Fibroblast of skin of scalp (primary cell): ENCODE results near the gene AUTS2.

Experiments
- DNase-seq: peaks from one replicate; pipeline ENCODE4 v3.0.0-alpha.2; 2013

Gene AUTS2

DNA sequence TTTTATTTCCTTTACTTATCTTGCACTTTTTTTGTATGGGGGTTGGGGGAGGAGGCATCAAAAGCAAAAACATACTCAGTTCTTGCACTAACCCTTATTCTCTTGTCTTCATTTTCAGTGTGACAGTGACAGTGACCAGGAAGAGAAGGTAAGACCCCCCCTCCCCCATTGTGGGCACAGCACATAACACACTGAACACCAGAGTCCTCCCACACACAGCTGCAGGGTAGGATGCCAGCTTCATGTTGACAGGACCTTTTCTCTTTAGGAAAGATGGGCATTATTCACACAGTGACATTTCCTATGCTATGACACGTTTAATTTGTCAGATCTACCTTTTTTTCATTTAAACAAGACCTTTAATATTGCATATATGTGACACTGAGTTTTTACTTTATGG is 837.4 kb downstream of the AUTS2 start:
- no peak for DNase-seq

GRCh38 chr7:70436790-70437350 is 838.6 kb downstream of the AUTS2 start:
- no peak for DNase-seq

- DNase-seq = no peak
Observed at GRCh38 chr7:70439651-70440050, 841.4 kb downstream of the AUTS2 start.

- DNase-seq = no peak
Observed at GRCh38 chr7:70446448-70447143, 848.3 kb downstream of the AUTS2 start.

DNA sequence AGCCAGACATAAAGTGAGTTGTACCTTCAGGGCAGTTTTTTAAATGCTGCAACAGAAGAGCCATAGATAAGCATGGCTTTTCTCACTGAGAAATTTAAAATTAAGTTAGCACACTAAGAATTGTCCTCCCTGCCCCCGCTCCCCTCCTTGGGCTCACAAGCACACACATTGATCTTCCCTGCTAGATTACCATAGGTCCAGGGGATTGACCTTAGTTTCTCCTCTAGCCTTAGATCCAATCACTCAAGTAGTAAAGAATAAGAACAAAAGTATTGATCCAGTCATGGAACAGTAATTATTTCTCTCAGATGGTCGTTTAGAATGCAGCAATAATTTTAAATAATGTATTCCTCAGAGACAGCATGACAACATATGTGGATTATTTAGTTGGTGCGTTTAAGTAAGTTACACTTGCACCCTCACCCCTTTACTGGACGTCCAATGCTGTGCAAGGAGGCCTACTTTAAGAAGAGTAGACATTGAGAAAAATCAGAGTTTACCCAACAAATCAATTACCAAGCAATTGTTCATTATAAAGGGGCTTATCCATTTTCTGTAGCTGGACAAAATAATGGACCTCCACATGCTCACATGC is 850.1 kb downstream of the AUTS2 start:
- DNase-seq = no peak

GRCh38 chr7:70450731-70451130 is 852.5 kb downstream of the AUTS2 start:
- no peak for DNase-seq

GRCh38 chr7:70455925-70456324 is 857.6 kb downstream of the AUTS2 start:
- no peak for DNase-seq

DNA sequence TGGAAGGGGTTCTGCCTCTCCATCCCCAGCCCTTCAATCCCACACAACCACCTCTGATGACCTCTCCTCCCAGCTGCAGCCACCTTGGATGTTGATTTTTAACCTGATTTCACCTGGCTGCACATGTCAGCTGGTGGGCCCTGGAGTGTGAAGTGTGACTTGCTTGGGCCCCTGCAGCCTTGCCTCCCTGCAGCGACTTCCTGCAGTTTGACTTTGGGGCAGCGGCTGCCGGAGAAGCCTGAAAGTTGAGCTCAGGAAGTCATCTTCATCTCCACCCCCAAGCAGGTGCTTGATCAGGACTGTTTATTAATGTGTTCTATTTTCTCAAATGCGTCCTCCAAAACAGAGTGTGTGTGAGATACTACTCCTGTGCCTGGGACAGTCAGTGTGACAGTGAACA is 858.4 kb downstream of the AUTS2 start:
- DNase-seq = no peak

DNA sequence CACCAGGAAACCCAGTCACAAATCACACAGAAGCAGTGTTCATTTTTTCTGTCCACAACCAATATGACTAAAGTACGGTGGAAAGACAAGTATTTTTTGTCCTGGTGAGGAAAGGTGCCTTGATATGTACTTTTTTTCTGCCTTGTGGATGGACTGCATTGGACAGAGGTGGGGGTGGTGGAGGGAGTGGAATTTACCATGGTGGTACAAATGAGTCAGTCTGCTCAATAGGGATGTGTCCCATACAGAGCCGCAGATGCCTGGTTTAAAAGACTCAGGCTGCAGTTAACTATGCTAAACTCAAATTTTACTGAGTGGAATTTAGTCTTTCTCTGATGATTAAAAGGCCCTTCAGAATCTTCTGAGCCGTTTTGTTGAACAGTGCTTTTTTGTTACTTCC is 859.2 kb downstream of the AUTS2 start:
- DNase-seq = peak; percentile 13

DNA sequence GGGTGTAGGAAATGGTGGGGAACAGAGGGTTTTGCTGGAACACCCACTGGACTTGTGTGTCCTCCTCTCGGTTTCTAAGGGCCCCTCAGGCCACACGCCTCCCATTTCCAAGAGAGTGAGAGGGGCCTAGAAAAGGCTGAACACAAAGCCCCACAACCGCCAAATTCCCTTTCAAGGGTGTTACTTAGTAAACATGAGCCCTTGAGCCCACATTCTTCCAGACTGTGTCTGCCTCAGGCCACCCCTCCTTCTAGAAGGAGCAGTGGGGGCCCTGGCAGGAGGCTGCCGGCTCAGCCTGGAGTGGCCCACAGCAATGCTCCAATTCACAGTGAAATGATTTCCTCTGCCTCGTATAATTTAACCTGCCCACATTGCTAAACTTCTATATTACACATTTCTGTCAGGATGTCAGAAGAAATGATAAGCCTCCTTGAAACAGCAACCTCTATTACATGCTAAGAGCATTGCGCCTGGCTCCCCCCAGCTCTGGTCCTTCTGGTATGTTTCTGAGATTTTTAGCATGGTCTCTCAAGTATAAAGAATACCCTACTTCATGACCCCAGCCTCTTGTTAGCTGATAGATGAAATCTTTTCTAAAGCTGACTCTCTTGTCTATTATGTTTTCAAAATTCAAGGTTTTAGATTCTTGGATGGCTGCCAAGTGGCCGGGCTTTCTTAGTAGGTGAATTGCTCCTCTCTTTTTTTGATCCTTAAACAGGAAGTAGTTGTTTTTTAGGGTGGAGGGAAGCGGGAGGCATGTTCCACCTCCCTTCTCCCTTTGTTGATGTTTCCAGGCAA is 859.8 kb downstream of the AUTS2 start:
- peak; percentile 24 for DNase-seq

DNA sequence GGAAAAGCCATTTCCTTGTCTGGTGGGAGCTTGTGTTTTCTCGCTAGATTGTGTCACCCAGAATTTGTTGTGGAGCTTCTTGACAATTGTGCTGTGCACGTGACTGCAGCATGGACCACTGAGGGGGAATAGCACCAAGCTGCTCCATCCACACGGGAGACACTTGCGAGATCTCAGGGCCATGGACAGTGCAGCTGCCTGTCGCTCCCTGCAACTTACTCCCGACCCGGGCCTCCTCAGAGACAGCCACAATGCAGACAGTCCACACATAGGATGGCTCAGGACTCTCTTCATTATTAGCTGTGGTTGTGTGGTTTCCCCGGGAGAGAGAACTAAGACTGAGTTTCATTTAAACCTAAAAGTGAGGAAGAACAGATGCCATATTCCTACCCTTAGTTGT is 860.5 kb downstream of the AUTS2 start:
- no peak for DNase-seq

GRCh38 chr7:70459546-70459945 is 861.3 kb downstream of the AUTS2 start:
- no peak for DNase-seq

- no peak for DNase-seq
Observed at GRCh38 chr7:70460071-70460470, 861.8 kb downstream of the AUTS2 start.

DNA sequence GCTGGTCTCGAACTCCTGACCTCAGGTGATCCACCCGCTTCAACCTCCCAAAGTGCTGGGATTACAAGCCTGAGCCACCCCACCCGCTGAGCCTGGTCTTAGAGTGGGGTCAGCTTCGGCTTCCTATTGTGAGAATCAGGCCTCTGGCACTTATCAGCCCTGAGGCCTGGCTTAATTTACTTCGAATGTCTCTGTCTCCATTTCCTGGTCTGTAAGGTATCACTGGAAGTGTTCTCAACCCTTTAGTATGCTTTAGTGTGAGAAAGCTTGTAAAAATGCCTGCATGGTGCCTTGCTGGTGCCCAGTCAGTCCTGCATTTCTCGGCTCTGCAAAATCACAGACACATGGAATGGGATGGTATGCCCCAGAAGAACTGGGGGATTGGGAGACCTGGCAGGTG is 862.3 kb downstream of the AUTS2 start:
- no peak for DNase-seq

DNA sequence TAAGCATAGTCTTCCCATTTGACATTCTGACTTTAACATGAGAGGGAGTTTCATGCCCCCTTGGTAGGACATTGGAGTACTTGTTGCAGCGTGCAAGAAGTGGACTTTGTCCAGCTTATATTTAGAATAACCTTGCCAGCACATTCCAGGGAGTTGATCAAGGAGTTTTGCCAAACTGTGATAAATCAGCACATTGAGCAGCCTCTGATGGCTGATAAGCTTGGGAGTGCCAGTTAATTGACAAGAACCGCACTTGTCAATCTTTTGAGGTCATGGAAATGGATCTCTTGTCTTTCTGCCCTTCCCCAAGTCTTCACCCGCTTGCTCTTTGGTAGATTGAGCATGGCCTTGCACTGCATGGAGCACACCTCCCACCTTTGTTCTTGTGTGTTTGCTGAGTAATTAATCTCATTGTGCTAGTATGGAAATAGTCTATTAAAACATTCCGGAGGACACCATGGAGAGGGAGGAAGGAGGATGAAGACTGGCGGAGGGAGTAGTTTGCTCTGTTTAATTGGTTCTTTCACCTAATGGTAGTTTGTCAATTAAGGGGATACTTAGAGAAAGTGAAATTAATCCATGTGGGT is 865.2 kb downstream of the AUTS2 start:
- no peak for DNase-seq

- DNase-seq = no peak
Observed at GRCh38 chr7:70466725-70467364, 868.6 kb downstream of the AUTS2 start.

DNA sequence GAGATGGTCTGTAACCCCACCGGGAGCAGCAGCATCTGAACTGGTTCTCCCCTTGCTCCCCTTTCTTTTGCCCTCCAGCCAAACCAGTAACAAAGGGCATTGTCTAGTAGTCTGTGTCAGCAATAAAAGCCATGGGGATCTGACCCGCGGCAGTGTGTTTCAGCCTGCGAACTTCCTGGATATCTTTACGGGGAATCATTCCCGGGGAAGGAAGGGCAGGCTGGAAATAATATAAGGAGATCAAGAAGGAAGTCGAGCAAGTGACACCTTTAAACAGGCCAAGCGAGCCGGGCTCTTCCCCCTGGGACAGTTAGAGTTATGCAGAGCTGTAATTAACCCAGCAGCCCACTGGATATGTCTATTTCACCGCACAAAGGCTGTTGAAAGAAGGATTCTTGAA is 872.5 kb downstream of the AUTS2 start:
- no peak for DNase-seq

GRCh38 chr7:70472601-70473237 is 874.4 kb downstream of the AUTS2 start:
- DNase-seq = peak; percentile 29

- DNase-seq = no peak
Observed at GRCh38 chr7:70474639-70475234, 876.5 kb downstream of the AUTS2 start.

DNA sequence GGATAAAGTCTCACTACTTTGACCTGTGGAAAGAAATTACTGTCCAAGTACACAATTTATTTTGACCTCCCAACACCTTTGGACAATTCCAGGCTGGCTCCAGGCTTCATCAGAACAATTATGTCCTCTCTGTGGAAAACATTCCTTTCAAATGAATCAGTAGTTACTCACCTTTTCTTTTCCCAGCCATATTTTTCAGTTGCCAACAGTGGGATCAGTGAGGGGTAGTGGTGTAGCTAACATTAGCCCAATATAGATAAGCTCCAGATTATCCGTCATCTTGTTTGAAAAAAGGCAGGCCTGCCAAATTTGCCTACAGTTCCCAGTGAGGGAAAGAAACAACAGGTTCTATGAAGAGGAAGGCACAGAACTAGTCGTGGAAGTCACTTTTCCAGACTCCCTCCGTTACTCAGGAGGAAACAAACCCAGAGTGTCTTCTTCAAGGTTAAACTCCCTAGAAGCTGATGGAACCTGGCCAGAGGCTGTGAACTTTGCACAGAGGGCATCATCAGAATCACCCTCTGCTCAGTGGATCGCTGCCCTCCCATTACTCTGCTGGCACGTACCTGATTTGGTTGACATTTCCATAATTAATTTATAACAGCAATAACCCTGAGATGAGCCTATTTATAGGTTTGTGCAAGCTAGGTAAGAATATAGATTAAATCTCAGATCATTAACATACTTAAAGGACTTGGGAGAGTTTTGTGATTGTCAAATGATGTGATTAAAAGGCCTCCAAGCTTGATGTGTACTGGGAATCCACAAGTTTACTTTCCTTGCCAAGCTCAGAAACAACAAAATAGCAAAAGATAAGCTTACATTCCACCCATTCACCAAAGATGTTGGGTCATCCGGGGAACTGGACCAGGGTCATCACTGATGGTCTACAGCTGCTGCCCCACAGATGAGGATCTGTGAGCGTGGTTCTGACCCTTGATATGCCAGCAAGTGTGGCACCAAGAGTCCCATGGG is 879.0 kb downstream of the AUTS2 start:
- peak; percentile 19 for DNase-seq
